ENCODE results near the gene TRPM3.

Gene TRPM3

GRCh38 chr9:70964861-70965260 lies 156.6 kb downstream of the TRPM3 start:
- no peaks in the 10 kb centered on the region for H3K9me3 ChIP-seq (replicated peaks; ENCODE audit: low read length)
- H3K4me2 ChIP-seq (ENCODE audit: low read length) = no peak overlapping the region
- H3K27me3 ChIP-seq (ENCODE audit: control insufficient read depth, insufficient read depth, low read length) = no peaks in the 10 kb centered on the region
- H3K9ac ChIP-seq (ENCODE audit: low read depth, low read length) = no peak overlapping the region
- H3K36me3 ChIP-seq (ENCODE audit: insufficient read depth, low read length) = no peaks in the 10 kb centered on the region
- no peaks in the 10 kb centered on the region for H3K4me1 ChIP-seq (ENCODE audit: control insufficient read depth, insufficient read depth, low read length)
- H3K4me3 ChIP-seq (ENCODE audit: low read length) = no peak overlapping the region

- no peaks in the 10 kb centered on the region for H3K9me3 ChIP-seq (replicated peaks; ENCODE audit: low read length)
- no peaks in the 10 kb centered on the region for H3K27me3 ChIP-seq (ENCODE audit: control insufficient read depth, insufficient read depth, low read length)
- H3K4me3 ChIP-seq (ENCODE audit: low read length) = no peak overlapping the region
- H3K4me2 ChIP-seq (ENCODE audit: low read length) = no peak overlapping the region
- H3K9ac ChIP-seq (ENCODE audit: low read depth, low read length) = no peak overlapping the region
- H3K4me1 ChIP-seq (ENCODE audit: control insufficient read depth, insufficient read depth, low read length) = no peaks in the 10 kb centered on the region
- H3K36me3 ChIP-seq (ENCODE audit: insufficient read depth, low read length) = no peaks in the 10 kb centered on the region
Measured at GRCh38 chr9:70963554-70963953, 157.9 kb downstream of the TRPM3 start.

- H3K27me3 ChIP-seq (ENCODE audit: control insufficient read depth, insufficient read depth, low read length) = no peaks in the 10 kb centered on the region
- no peaks in the 10 kb centered on the region for H3K4me1 ChIP-seq (ENCODE audit: control insufficient read depth, insufficient read depth, low read length)
- no peaks in the 10 kb centered on the region for H3K9me3 ChIP-seq (replicated peaks; ENCODE audit: low read length)
- no peaks in the 10 kb centered on the region for H3K36me3 ChIP-seq (ENCODE audit: insufficient read depth, low read length)
- H3K9ac ChIP-seq (ENCODE audit: low read depth, low read length) = no peak overlapping the region
- H3K4me3 ChIP-seq (ENCODE audit: low read length) = no peak overlapping the region
- H3K4me2 ChIP-seq (ENCODE audit: low read length) = no peak overlapping the region
Measured at GRCh38 chr9:70962761-70963440, 158.5 kb downstream of the TRPM3 start.

GRCh38 chr9:70959366-70959765 lies 162.1 kb downstream of the TRPM3 start:
- no peaks in the 10 kb centered on the region for H3K9me3 ChIP-seq (replicated peaks; ENCODE audit: low read length)
- H3K4me1 ChIP-seq (ENCODE audit: control insufficient read depth, insufficient read depth, low read length) = peaks cover 9% of the 10 kb centered on the region
- H3K4me2 ChIP-seq (ENCODE audit: low read length) = no peak overlapping the region
- H3K27me3 ChIP-seq (ENCODE audit: control insufficient read depth, insufficient read depth, low read length) = no peaks in the 10 kb centered on the region
- H3K9ac ChIP-seq (ENCODE audit: low read depth, low read length) = no peak overlapping the region
- H3K36me3 ChIP-seq (ENCODE audit: insufficient read depth, low read length) = no peaks in the 10 kb centered on the region
- no peak overlapping the region for H3K4me3 ChIP-seq (ENCODE audit: low read length)

- H3K9ac ChIP-seq (ENCODE audit: low read depth, low read length) = peak overlapping the region; percentile 21
- H3K4me2 ChIP-seq (ENCODE audit: low read length) = peak overlapping the region; percentile 32
- H3K4me3 ChIP-seq (ENCODE audit: low read length) = no peak overlapping the region
- H3K9me3 ChIP-seq (replicated peaks; ENCODE audit: low read length) = no peaks in the 10 kb centered on the region
- peaks cover 34% of the 10 kb centered on the region for H3K4me1 ChIP-seq (ENCODE audit: control insufficient read depth, insufficient read depth, low read length)
- no peaks in the 10 kb centered on the region for H3K27me3 ChIP-seq (ENCODE audit: control insufficient read depth, insufficient read depth, low read length)
- no peaks in the 10 kb centered on the region for H3K36me3 ChIP-seq (ENCODE audit: insufficient read depth, low read length)
Measured at GRCh38 chr9:70954596-70955143, 166.8 kb downstream of the TRPM3 start.

- Histone ChIP-seq H3K9ac (ENCODE audit: low read depth, low read length) (peak overlapping the region; percentile 35), H3K36me3 (ENCODE audit: insufficient read depth, low read length) (no peaks in the 10 kb centered on the region), H3K4me3 (ENCODE audit: low read length) (peak overlapping the region; percentile 7)
Measured at GRCh38 chr9:70954126-70954525, 167.3 kb downstream of the TRPM3 start.

GRCh38 chr9:70951749-70952727 lies 169.4 kb downstream of the TRPM3 start:
- no peak overlapping the region for H3K9ac ChIP-seq (ENCODE audit: low read depth, low read length)
- no peak overlapping the region for H3K4me2 ChIP-seq (ENCODE audit: low read length)
- no peaks in the 10 kb centered on the region for H3K9me3 ChIP-seq (replicated peaks; ENCODE audit: low read length)
- H3K4me1 ChIP-seq (ENCODE audit: control insufficient read depth, insufficient read depth, low read length) = peaks cover 37% of the 10 kb centered on the region
- no peak overlapping the region for H3K4me3 ChIP-seq (ENCODE audit: low read length)
- H3K27me3 ChIP-seq (ENCODE audit: control insufficient read depth, insufficient read depth, low read length) = no peaks in the 10 kb centered on the region
- no peaks in the 10 kb centered on the region for H3K36me3 ChIP-seq (ENCODE audit: insufficient read depth, low read length)

More at GRCh38 chr9:70954126-70954525, 167.3 kb downstream of the TRPM3 start:
- Histone ChIP-seq H3K9me3 (replicated peaks; ENCODE audit: low read length) (no peaks in the 10 kb centered on the region), H3K27me3 (ENCODE audit: control insufficient read depth, insufficient read depth, low read length) (no peaks in the 10 kb centered on the region), H3K4me2 (ENCODE audit: low read length) (peak overlapping the region; percentile 42), H3K4me1 (ENCODE audit: control insufficient read depth, insufficient read depth, low read length) (peaks cover 34% of the 10 kb centered on the region)

- no peak overlapping the region for H3K9ac ChIP-seq (ENCODE audit: low read depth, low read length)
- no peaks in the 10 kb centered on the region for H3K9me3 ChIP-seq (replicated peaks; ENCODE audit: low read length)
- peaks cover 41% of the 10 kb centered on the region for H3K4me1 ChIP-seq (ENCODE audit: control insufficient read depth, insufficient read depth, low read length)
- H3K36me3 ChIP-seq (ENCODE audit: insufficient read depth, low read length) = no peaks in the 10 kb centered on the region
- no peak overlapping the region for H3K4me2 ChIP-seq (ENCODE audit: low read length)
- no peaks in the 10 kb centered on the region for H3K27me3 ChIP-seq (ENCODE audit: control insufficient read depth, insufficient read depth, low read length)
- H3K4me3 ChIP-seq (ENCODE audit: low read length) = no peak overlapping the region
Measured at GRCh38 chr9:70950270-70950669, 171.2 kb downstream of the TRPM3 start.

- no peak overlapping the region for H3K4me2 ChIP-seq (ENCODE audit: low read length)
- H3K9me3 ChIP-seq (replicated peaks; ENCODE audit: low read length) = no peaks in the 10 kb centered on the region
- peaks cover 5% of the 10 kb centered on the region for H3K27me3 ChIP-seq (ENCODE audit: control insufficient read depth, insufficient read depth, low read length)
- H3K4me1 ChIP-seq (ENCODE audit: control insufficient read depth, insufficient read depth, low read length) = peaks cover 31% of the 10 kb centered on the region
- no peak overlapping the region for H3K4me3 ChIP-seq (ENCODE audit: low read length)
- H3K36me3 ChIP-seq (ENCODE audit: insufficient read depth, low read length) = no peaks in the 10 kb centered on the region
- H3K9ac ChIP-seq (ENCODE audit: low read depth, low read length) = no peak overlapping the region
Measured at GRCh38 chr9:70949239-70949638, 172.2 kb downstream of the TRPM3 start.

GRCh38 chr9:70948744-70949143 lies 172.7 kb downstream of the TRPM3 start:
- Histone ChIP-seq H3K9me3 (replicated peaks; ENCODE audit: low read length) (no peaks in the 10 kb centered on the region), H3K4me2 (ENCODE audit: low read length) (no peak overlapping the region), H3K4me3 (ENCODE audit: low read length) (no peak overlapping the region), H3K4me1 (ENCODE audit: control insufficient read depth, insufficient read depth, low read length) (peaks cover 26% of the 10 kb centered on the region), H3K27me3 (ENCODE audit: control insufficient read depth, insufficient read depth, low read length) (peaks cover 9% of the 10 kb centered on the region), H3K9ac (ENCODE audit: low read depth, low read length) (no peak overlapping the region), H3K36me3 (ENCODE audit: insufficient read depth, low read length) (no peaks in the 10 kb centered on the region)

- Histone ChIP-seq H3K27me3 (ENCODE audit: control insufficient read depth, insufficient read depth, low read length) (peaks cover 10% of the 10 kb centered on the region), H3K36me3 (ENCODE audit: insufficient read depth, low read length) (no peaks in the 10 kb centered on the region), H3K9me3 (replicated peaks; ENCODE audit: low read length) (no peaks in the 10 kb centered on the region), H3K4me3 (ENCODE audit: low read length) (no peak overlapping the region), H3K4me1 (ENCODE audit: control insufficient read depth, insufficient read depth, low read length) (peaks cover 14% of the 10 kb centered on the region), H3K4me2 (ENCODE audit: low read length) (no peak overlapping the region), H3K9ac (ENCODE audit: low read depth, low read length) (no peak overlapping the region)
Measured at GRCh38 chr9:70947511-70947910, 173.9 kb downstream of the TRPM3 start.

All from skeletal muscle satellite cell (primary cell).